Epithelial cell of prostate (primary cell): ENCODE results near the gene SPAG17.
"Not testable (repeated sequence)": the region's sequence is repeated elsewhere in the genome, so short reads cannot be mapped to it uniquely, and the experiment has no call there.

ENCODE experiments used
- DNase-seq: peaks from one replicate; pipeline ENCODE4 v3.0.0-alpha.2; 2011; ENCODE audit warnings: low read depth, low spot score
- H3K27ac ChIP-seq: fragments of 450-650 bp; 2 replicates; pipeline ENCODE4 v1.5.1; 2017; ENCODE audit warnings: mild to moderate bottlenecking

SPAG17 gene

GRCh38 chr1:117928881-117929342 is 256.1 kb downstream of the SPAG17 start:
- H3K27ac ChIP-seq, result peak overlapping the region; percentile 78
- DNase-seq, result no peak

GRCh38 chr1:117925981-117926380 is 259.0 kb downstream of the SPAG17 start:
- DNase-seq, result no peak
- no peak overlapping the region for H3K27ac ChIP-seq

- DNase-seq, result not testable (repeated sequence)
Measured at GRCh38 chr1:117922717-117923116, 262.3 kb downstream of the SPAG17 start.

GRCh38 chr1:117921991-117922390 is 263.0 kb downstream of the SPAG17 start:
- no peak for DNase-seq

More at GRCh38 chr1:117922717-117923116, 262.3 kb downstream of the SPAG17 start:
- H3K27ac ChIP-seq, result not testable (repeated sequence)

GRCh38 chr1:117919376-117919775 is 265.7 kb downstream of the SPAG17 start:
- no peak for DNase-seq
- no peak overlapping the region for H3K27ac ChIP-seq

More at GRCh38 chr1:117921991-117922390, 263.0 kb downstream of the SPAG17 start:
- H3K27ac ChIP-seq, result no peak overlapping the region

GRCh38 chr1:117911051-117911450 is 274.0 kb downstream of the SPAG17 start:
- no peak overlapping the region for H3K27ac ChIP-seq
- no peak for DNase-seq

- DNase-seq, result no peak
- H3K27ac ChIP-seq, result no peak overlapping the region
Measured at GRCh38 chr1:117905019-117905418, 280.0 kb downstream of the SPAG17 start.

- no peak overlapping the region for H3K27ac ChIP-seq
- no peak for DNase-seq
Measured at GRCh38 chr1:117904485-117904884, 280.5 kb downstream of the SPAG17 start.
